PC-3 (cell line): ENCODE data around the gene IGFBP1. TPM values are rescaled to one million over a fixed set of nuclear protein-coding genes. Genes with fewer than 3 reads are reported as not detected.

ENCODE experiments used
- ATAC-seq: fragments of 200-7000 bp; cut with Tn5 transposase; 2 replicates; pipeline ENCODE4 v1.9.1; 2020; ENCODE audit warnings: mild to moderate bottlenecking, moderate library complexity
- BruUV-seq: library from RNA; stranded (reverse); fragments of 400-500 nt; replicated peaks from 2 replicates; lab custom pipeline; 2021; lab: Mats Ljungman, UMichigan
- CTCF ChIA-PET: fragments of 300-600 bp; sonication (Branson Sonifier 250); formaldehyde crosslinking; loops from one replicate; lab custom pipeline; 2022; ENCODE audit warnings: antibody characterized with exemption; lab: Charles Lee
- POLR2A ChIA-PET: fragments of 300-600 bp; sonication (Branson Sonifier 250); formaldehyde crosslinking; loops from one replicate; lab custom pipeline; 2022; ENCODE audit warnings: antibody characterized with exemption; ENCODE audit not compliant: unreplicated experiment; lab: Charles Lee
- DNase-seq: peaks from one replicate; pipeline ENCODE4 v3.0.0-alpha.2; 2015
- H2AFZ ChIP-seq: fragments of 300-600 bp; sonication (generic); 2 replicates; pipeline ENCODE4 v1.6.0; 2016; ENCODE audit warnings: antibody characterized with exemption, low read length
- H3F3A ChIP-seq: fragments of 300-600 bp; sonication (generic); one replicate; pipeline ENCODE4 v1.6.0; 2017; ENCODE audit warnings: antibody characterized with exemption, low read length, control low read depth, mild to moderate bottlenecking; ENCODE audit not compliant: unreplicated experiment
- H3K27ac ChIP-seq: fragments of 300-600 bp; sonication (generic); 2 replicates; pipeline ENCODE4 v1.5.1; 2016; ENCODE audit warnings: mild to moderate bottlenecking, low read length
- H3K27me3 ChIP-seq: fragments of 300-600 bp; sonication (generic); 2 replicates; pipeline ENCODE4 v1.6.1; 2016; ENCODE audit warnings: low read length, mixed read lengths
- H3K36me3 ChIP-seq: fragments of 300-600 bp; sonication (generic); 2 replicates; pipeline ENCODE4 v1.6.1; 2016; ENCODE audit warnings: low read depth, mixed run types, low read length, mixed read lengths
- H3K4me1 ChIP-seq: fragments of 300-600 bp; sonication (generic); 2 replicates; pipeline ENCODE4 v1.5.1; 2016; ENCODE audit warnings: low read length; ENCODE audit not compliant: insufficient read depth
- H3K4me2 ChIP-seq: fragments of 300-600 bp; sonication (generic); 2 replicates; pipeline ENCODE4 v1.6.0; 2016; ENCODE audit warnings: low read length
- H3K4me3 ChIP-seq: fragments of 300-600 bp; sonication (generic); 2 replicates; pipeline ENCODE4 v1.5.1; 2016; ENCODE audit warnings: mild to moderate bottlenecking, low read length, mixed read lengths
- H3K79me2 ChIP-seq: fragments of 300-600 bp; sonication (generic); 2 replicates; pipeline ENCODE4 v1.6.1; 2017; ENCODE audit warnings: low read length, mixed read lengths
- H3K9ac ChIP-seq: fragments of 300-600 bp; sonication (generic); 2 replicates; pipeline ENCODE4 v1.6.0; 2016; ENCODE audit warnings: mild to moderate bottlenecking, low read length
- H3K9me2 ChIP-seq: fragments of 300-600 bp; sonication (generic); replicated peaks from 2 replicates; pipeline ENCODE4 v1.6.1; 2016; ENCODE audit warnings: mixed run types, low read length, mixed read lengths
- H3K9me3 ChIP-seq: fragments of 300-600 bp; sonication (generic); 2 replicates; pipeline ENCODE4 v1.6.1; 2016; ENCODE audit warnings: low read length, mixed read lengths
- H4K20me1 ChIP-seq: fragments of 300-600 bp; sonication (generic); 2 replicates; pipeline ENCODE4 v1.6.1; 2016; ENCODE audit warnings: low read length, mixed read lengths
- EZH2 ChIP-seq: fragments of 300-600 bp; sonication (generic); IDR thresholded peaks from one replicate; pipeline ENCODE4 v1.6.1; 2017; ENCODE audit warnings: antibody characterized with exemption, mild to moderate bottlenecking, low read length; ENCODE audit not compliant: unreplicated experiment
- EZH2phosphoT487 ChIP-seq: fragments of 300-600 bp; sonication (generic); IDR thresholded peaks from 2 replicates; pipeline ENCODE4 v1.6.1; 2018; ENCODE audit warnings: mild to moderate bottlenecking, antibody characterized with exemption, low read length, borderline replicate concordance
- intact Hi-C: fragments of 100-400 bp; cut with micrococcal nuclease; formaldehyde crosslinking; loops from 2 replicates; pipeline ENCODE4 v1.9.0; 2023
- total RNA-seq: library from RNA; depleted of rRNA; stranded (reverse); fragments of >200 nt; gene quantifications from 2 replicates; pipeline ENCODE4 v1.2.3, GENCODE V29; 2014
- TF ChIP-seq, protein P1 (sequence below): fragments of 300-600 bp; sonication (generic); conservative IDR thresholded peaks from 2 replicates; pipeline ENCODE4 v1.5.1; 2017; ENCODE audit warnings: antibody characterized with exemption, low read depth, mild to moderate bottlenecking, low read length

Gene IGFBP1
- total RNA-seq, 1 experiment from 2014 or later, result 1.5 TPM

DNA sequence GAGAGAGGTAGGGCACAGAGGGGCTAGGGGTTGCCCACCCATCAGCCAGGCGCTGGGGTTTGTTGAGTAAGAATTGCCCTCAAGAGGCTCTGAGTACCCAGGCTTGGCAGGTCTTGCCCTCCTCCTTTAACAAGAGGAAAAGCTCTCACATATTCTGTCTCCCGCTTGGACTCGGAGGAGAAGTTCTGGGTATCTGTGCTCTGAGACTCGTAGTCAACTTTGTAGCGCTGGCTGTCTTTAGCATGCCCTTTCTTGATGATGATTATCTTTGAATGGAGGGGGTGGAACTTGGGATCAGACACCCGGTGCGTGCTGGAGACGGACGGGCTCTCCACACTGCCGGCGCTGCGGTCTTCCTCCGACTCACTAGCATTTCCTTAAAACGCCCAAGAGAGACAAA is 28.8 kb downstream of the IGFBP1 start:
- ChIA-PET CTCF (no interaction called here), POLR2A (interaction anchor here (0.7 kb wide), 1 partner anchor 300 kb away, joined by 3 read pairs; no protein-coding TSS in a partner anchor)
- H3K4me1 ChIP-seq, result peaks cover 29% of the 10 kb centered on the region
- H3K27me3 ChIP-seq, result no peaks in the 10 kb centered on the region
- H3K4me2 ChIP-seq, result no peak overlapping the region
- no peaks in the 10 kb centered on the region for H3K9me3 ChIP-seq
- TF ChIP-seq EZH2phosphoT487 (no peak), EZH2 (no peak)
- TF ChIP-seq, protein P1, sequence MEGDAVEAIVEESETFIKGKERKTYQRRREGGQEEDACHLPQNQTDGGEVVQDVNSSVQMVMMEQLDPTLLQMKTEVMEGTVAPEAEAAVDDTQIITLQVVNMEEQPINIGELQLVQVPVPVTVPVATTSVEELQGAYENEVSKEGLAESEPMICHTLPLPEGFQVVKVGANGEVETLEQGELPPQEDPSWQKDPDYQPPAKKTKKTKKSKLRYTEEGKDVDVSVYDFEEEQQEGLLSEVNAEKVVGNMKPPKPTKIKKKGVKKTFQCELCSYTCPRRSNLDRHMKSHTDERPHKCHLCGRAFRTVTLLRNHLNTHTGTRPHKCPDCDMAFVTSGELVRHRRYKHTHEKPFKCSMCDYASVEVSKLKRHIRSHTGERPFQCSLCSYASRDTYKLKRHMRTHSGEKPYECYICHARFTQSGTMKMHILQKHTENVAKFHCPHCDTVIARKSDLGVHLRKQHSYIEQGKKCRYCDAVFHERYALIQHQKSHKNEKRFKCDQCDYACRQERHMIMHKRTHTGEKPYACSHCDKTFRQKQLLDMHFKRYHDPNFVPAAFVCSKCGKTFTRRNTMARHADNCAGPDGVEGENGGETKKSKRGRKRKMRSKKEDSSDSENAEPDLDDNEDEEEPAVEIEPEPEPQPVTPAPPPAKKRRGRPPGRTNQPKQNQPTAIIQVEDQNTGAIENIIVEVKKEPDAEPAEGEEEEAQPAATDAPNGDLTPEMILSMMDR, result no peak
- peaks cover 17% of the 10 kb centered on the region; the same call in 1 of the 2 replicates for H3K79me2 ChIP-seq
- peaks cover 7% of the 10 kb centered on the region; the same call in 1 of the 2 replicates for H3K36me3 ChIP-seq
- H3F3A ChIP-seq, result no peaks in the 10 kb centered on the region
- ATAC-seq, result no peak
- no TSS peak for BruUV-seq
- H3K4me3 ChIP-seq, result no peak overlapping the region
- DNase-seq, result no peak
- H4K20me1 ChIP-seq, result peaks cover 3% of the 10 kb centered on the region; the same call in 1 of the 2 replicates
- intact Hi-C loops, result loop anchor here (1.0 to 5.0 kb wide), 4 partner anchors 26 to 1263 kb away; no protein-coding TSS in a partner anchor
- H3K9me2 ChIP-seq, result no peaks in the 10 kb centered on the region
- no peak overlapping the region for H3K27ac ChIP-seq
- H3K9ac ChIP-seq, result no peak overlapping the region
- H2AFZ ChIP-seq, result no peak overlapping the region

DNA sequence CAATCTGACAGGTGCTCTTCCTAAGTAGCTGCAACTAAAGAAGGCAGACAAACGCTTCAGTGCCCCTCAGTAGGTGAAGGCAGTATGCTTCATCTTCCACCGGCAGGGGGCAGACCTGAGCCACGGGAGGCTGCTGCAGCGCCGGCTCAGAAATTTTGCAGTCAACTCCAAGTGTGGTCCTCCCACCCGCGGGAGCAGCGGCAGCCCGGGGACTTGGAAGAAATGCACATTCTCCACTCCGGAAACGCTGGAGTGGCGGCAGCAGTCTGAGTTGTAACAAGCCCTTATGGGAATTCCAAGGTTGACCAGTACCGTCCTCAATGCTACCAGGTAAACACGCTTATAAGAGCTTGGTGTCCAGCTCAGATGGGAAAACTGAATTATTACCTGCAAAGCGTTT is 29.4 kb downstream of the IGFBP1 start:
- Histone ChIP-seq H3F3A (no peaks in the 10 kb centered on the region), H3K9ac (no peak overlapping the region), H3K9me3 (no peaks in the 10 kb centered on the region), H2AFZ (peak overlapping the region; percentile 73), H3K9me2 (no peaks in the 10 kb centered on the region), H3K4me1 (peaks cover 33% of the 10 kb centered on the region), H3K36me3 (peaks cover 7% of the 10 kb centered on the region; the same call in 1 of the 2 replicates), H3K27ac (no peak overlapping the region), H3K4me2 (peak overlapping the region; percentile 90), H4K20me1 (peaks cover 3% of the 10 kb centered on the region; the same call in 1 of the 2 replicates), H3K4me3 (peak overlapping the region; percentile 80), H3K27me3 (no peaks in the 10 kb centered on the region), H3K79me2 (peaks cover 17% of the 10 kb centered on the region; the same call in 1 of the 2 replicates)
- DNase-seq, result peak; percentile 81
- POLR2A ChIA-PET, result interaction anchor here (0.7 kb wide), 1 partner anchor 299 kb away, joined by 3 read pairs; no protein-coding TSS in a partner anchor
- no TSS peak for BruUV-seq
- intact Hi-C loops, result loop anchor here (1.0 to 5.0 kb wide), 5 partner anchors 27 to 1263 kb away; no protein-coding TSS in a partner anchor
- peak; percentile 22 for ATAC-seq
- TF ChIP-seq EZH2, result no peak
- TF ChIP-seq, protein P1, result peak; percentile 92
- CTCF ChIA-PET, result interaction anchor here (1.1 kb wide), 1 partner anchor 29 kb away, joined by 4 read pairs; the partner anchor contains the start of gene IGFBP1

DNA sequence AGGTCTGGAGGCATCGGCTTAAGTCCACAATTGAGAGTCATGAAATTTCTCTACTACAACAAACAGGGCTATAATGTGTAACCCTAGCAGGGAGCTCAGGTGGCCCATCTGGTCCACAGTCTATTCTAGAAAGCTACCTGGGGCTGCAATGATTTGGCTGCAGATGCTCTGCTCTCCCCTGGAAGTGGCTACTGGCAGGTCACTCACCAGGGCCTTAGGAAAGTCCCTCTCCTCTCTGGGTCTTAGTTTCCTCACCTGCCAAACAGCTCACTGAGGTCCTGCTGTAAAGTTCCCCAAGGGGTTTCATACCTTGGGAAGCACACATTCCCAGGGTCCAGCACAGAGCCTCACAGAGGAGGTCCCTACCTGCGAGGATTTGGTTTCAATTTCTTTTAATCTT is 30.3 kb downstream of the IGFBP1 start:
- Histone ChIP-seq H3K27me3 (no peaks in the 10 kb centered on the region), H3K4me1 (peaks cover 40% of the 10 kb centered on the region), H4K20me1 (peaks cover 3% of the 10 kb centered on the region; the same call in 1 of the 2 replicates), H3K4me2 (peak overlapping the region; percentile 90), H2AFZ (no peak overlapping the region), H3K27ac (no peak overlapping the region), H3F3A (no peaks in the 10 kb centered on the region), H3K79me2 (peaks cover 17% of the 10 kb centered on the region; the same call in 1 of the 2 replicates), H3K36me3 (no peaks in the 10 kb centered on the region; the same call in 1 of the 2 replicates), H3K9me3 (no peaks in the 10 kb centered on the region), H3K9ac (0 out of 2 replicates have a peak overlapping the region, but pooled peaks have one; percentile 34), H3K4me3 (peak overlapping the region; percentile 80), H3K9me2 (no peaks in the 10 kb centered on the region)
- TF ChIP-seq EZH2phosphoT487 (no peak), EZH2 (no peak)
- TF ChIP-seq, protein P1, result no peak
- ATAC-seq (no peak), DNase-seq (no peak)
- BruUV-seq, result no TSS peak
- ChIA-PET CTCF (interaction anchor here (1.1 kb wide), 1 partner anchor 30 kb away, joined by 4 read pairs; the partner anchor contains the start of gene IGFBP1), POLR2A (no interaction called here)
- intact Hi-C loops, result loop anchor here (2.0 to 5.0 kb wide), 2 partner anchors 834 to 1184 kb away; no protein-coding TSS in a partner anchor
